SU-DHL-6 (cell line): ENCODE data around the gene AOAH.

ENCODE experiments used
- CTCF ChIP-seq: fragments of 200-600 bp; sonication (generic); IDR thresholded peaks from one replicate; pipeline ENCODE4 v1.5.1; 2017; ENCODE audit warnings: antibody characterized with exemption, mild to moderate bottlenecking, low read length, moderate library complexity; ENCODE audit not compliant: insufficient read depth, poor library complexity, severe bottlenecking
- EZH2phosphoT487 ChIP-seq: fragments of 200-600 bp; sonication (generic), shearing (Covaris generic); conservative IDR thresholded peaks from 2 replicates; pipeline ENCODE4 v1.6.1; 2018; ENCODE audit warnings: mild to moderate bottlenecking, antibody characterized with exemption, low read length, moderate library complexity, mixed read lengths

GRCh38 chr7:36710186-36710791 is 14.0 kb downstream of the AOAH start:
- TF ChIP-seq CTCF = no peak
- TF ChIP-seq EZH2phosphoT487 = no peak
